PFSK-1 (cell line): Measurements from ENCODE around the gene IRF2.

Experiments
- FOXP2 ChIP-seq: optimal IDR thresholded peaks from 2 replicates; pipeline ENCODE3; 2011; ENCODE audit warnings: borderline replicate concordance, control low read depth, inconsistent platforms; ENCODE audit not compliant: insufficient read depth; ENCODE audit errors: extremely low read length, extremely low read depth
- POLR2AphosphoS5 ChIP-seq: IDR thresholded peaks from 2 replicates; pipeline ENCODE4 v1.6.1; 2012; ENCODE audit warnings: low read depth, mild to moderate bottlenecking, control low read depth, low read length, moderate library complexity
- REST ChIP-seq, 2 experiments: IDR thresholded peaks; 2 replicates each; pipeline versions ENCODE4 v1.6.1 to v1.8.0; 2011 to 2012; ENCODE audit warnings: low read depth in 2 of 2, low read length in 2 of 2, control low read depth in 1 of 2, inconsistent platforms in 1 of 2, mild to moderate bottlenecking in 1 of 2, moderate library complexity in 1 of 2; ENCODE audit not compliant: insufficient read depth in 1 of 2
- SIN3A ChIP-seq: IDR thresholded peaks from 2 replicates; pipeline ENCODE4 v1.6.1; 2012; ENCODE audit warnings: mild to moderate bottlenecking, low read length, moderate library complexity, borderline replicate concordance; ENCODE audit not compliant: insufficient read depth
- TAF1 ChIP-seq: IDR thresholded peaks from 2 replicates; pipeline ENCODE4 v1.6.1; 2012; ENCODE audit warnings: low read length, control low read depth, borderline replicate concordance; ENCODE audit not compliant: insufficient read depth

Gene IRF2

GRCh38 chr4:184370711-184371389 lies 103.5 kb downstream of the IRF2 start:
- TF ChIP-seq TAF1 (no peak), REST (IDR thresholded peaks at IDR 0.05; ENCODE audit: insufficient read depth in 1 of 2, low read depth in 2 of 2, low read length in 2 of 2) (no peak), FOXP2 (no peak), SIN3A (no peak), POLR2AphosphoS5 (no peak)

- no peak for TF ChIP-seq POLR2AphosphoS5
- TF ChIP-seq TAF1, result no peak
- TF ChIP-seq FOXP2, result no peak
- no peak for TF ChIP-seq SIN3A
- no peak for TF ChIP-seq REST (IDR thresholded peaks at IDR 0.05; ENCODE audit: insufficient read depth in 1 of 2, low read depth in 2 of 2, low read length in 2 of 2)
These were observed 104.5 kb downstream of the IRF2 start for GRCh38 chr4:184369871-184370270.

- TF ChIP-seq REST (IDR thresholded peaks at IDR 0.05; ENCODE audit: insufficient read depth in 1 of 2, low read depth in 2 of 2, low read length in 2 of 2), result no peak
- no peak for TF ChIP-seq FOXP2
- TF ChIP-seq SIN3A, result no peak
- no peak for TF ChIP-seq POLR2AphosphoS5
- TF ChIP-seq TAF1, result no peak
These were observed 105.6 kb downstream of the IRF2 start for GRCh38 chr4:184368731-184369130.

GRCh38 chr4:184368290-184368689 lies 106.1 kb downstream of the IRF2 start:
- no peak for TF ChIP-seq SIN3A
- no peak for TF ChIP-seq POLR2AphosphoS5
- no peak for TF ChIP-seq REST (IDR thresholded peaks at IDR 0.05; ENCODE audit: insufficient read depth in 1 of 2, low read depth in 2 of 2, low read length in 2 of 2)
- no peak for TF ChIP-seq TAF1
- no peak for TF ChIP-seq FOXP2

- TF ChIP-seq TAF1, result no peak
- TF ChIP-seq REST (IDR thresholded peaks at IDR 0.05; ENCODE audit: insufficient read depth in 1 of 2, low read depth in 2 of 2, low read length in 2 of 2), result no peak
- no peak for TF ChIP-seq POLR2AphosphoS5
- TF ChIP-seq FOXP2, result no peak
- no peak for TF ChIP-seq SIN3A
These were observed 110.0 kb downstream of the IRF2 start for GRCh38 chr4:184364100-184364921.
